ENCODE measurements around the gene FEM1B.

Gene FEM1B

GRCh38 chr15:68285259-68285980 lies 7.9 kb downstream of the FEM1B start:
- DNase-seq (ENCODE audit: low read depth in 2 of 2) = no peak

GRCh38 chr15:68286256-68286655 lies 8.7 kb downstream of the FEM1B start:
- no peak for DNase-seq (ENCODE audit: low read depth in 2 of 2)

GRCh38 chr15:68289057-68289456 lies 11.5 kb downstream of the FEM1B start:
- DNase-seq (ENCODE audit: low read depth in 2 of 2) = no peak

- DNase-seq (ENCODE audit: low read depth in 2 of 2) = no peak
Measured at GRCh38 chr15:68289621-68290352, 12.2 kb downstream of the FEM1B start.

GRCh38 chr15:68290715-68291114 lies 13.2 kb downstream of the FEM1B start:
- DNase-seq (ENCODE audit: low read depth in 2 of 2) = no peak

GRCh38 chr15:68292157-68292781 lies 14.7 kb downstream of the FEM1B start:
- DNase-seq (ENCODE audit: low read depth in 2 of 2) = no peak

GRCh38 chr15:68292967-68293366 lies 15.4 kb downstream of the FEM1B start:
- DNase-seq (ENCODE audit: low read depth in 2 of 2) = no peak

- no peak for DNase-seq (ENCODE audit: low read depth in 2 of 2)
Measured at GRCh38 chr15:68295014-68295805, 17.7 kb downstream of the FEM1B start.

GRCh38 chr15:68298336-68298735 lies 20.8 kb downstream of the FEM1B start:
- DNase-seq (ENCODE audit: low read depth in 2 of 2) = no peak

GRCh38 chr15:68298882-68299381 lies 21.4 kb downstream of the FEM1B start:
- DNase-seq (ENCODE audit: low read depth in 2 of 2) = no peak

GRCh38 chr15:68299436-68299835 lies 21.9 kb downstream of the FEM1B start:
- no peak for DNase-seq (ENCODE audit: low read depth in 2 of 2)

- DNase-seq (ENCODE audit: low read depth in 2 of 2) = no peak
Measured at GRCh38 chr15:68300115-68300940, 22.8 kb downstream of the FEM1B start.

- DNase-seq (ENCODE audit: low read depth in 2 of 2) = no peak
Measured at GRCh38 chr15:68301301-68301700, 23.8 kb downstream of the FEM1B start.

GRCh38 chr15:68302729-68303128 lies 25.2 kb downstream of the FEM1B start:
- DNase-seq (ENCODE audit: low read depth in 2 of 2) = no peak

GRCh38 chr15:68303134-68303533 lies 25.6 kb downstream of the FEM1B start:
- no peak for DNase-seq (ENCODE audit: low read depth in 2 of 2)

- DNase-seq (ENCODE audit: low read depth in 2 of 2) = no peak
Measured at GRCh38 chr15:68303560-68304436, 26.3 kb downstream of the FEM1B start.

GRCh38 chr15:68304589-68305337 lies 27.2 kb downstream of the FEM1B start:
- DNase-seq (ENCODE audit: low read depth in 2 of 2) = no peak

- DNase-seq (ENCODE audit: low read depth in 2 of 2) = no peak
Measured at GRCh38 chr15:68305420-68305871, 27.9 kb downstream of the FEM1B start.

All from activated CD8-positive, alpha-beta memory T cell treated with anti-CD3 and anti-CD28 coated beads for 4 hours (primary cell).